ENCODE results near the gene SLITRK1.

Gene SLITRK1, protein sequence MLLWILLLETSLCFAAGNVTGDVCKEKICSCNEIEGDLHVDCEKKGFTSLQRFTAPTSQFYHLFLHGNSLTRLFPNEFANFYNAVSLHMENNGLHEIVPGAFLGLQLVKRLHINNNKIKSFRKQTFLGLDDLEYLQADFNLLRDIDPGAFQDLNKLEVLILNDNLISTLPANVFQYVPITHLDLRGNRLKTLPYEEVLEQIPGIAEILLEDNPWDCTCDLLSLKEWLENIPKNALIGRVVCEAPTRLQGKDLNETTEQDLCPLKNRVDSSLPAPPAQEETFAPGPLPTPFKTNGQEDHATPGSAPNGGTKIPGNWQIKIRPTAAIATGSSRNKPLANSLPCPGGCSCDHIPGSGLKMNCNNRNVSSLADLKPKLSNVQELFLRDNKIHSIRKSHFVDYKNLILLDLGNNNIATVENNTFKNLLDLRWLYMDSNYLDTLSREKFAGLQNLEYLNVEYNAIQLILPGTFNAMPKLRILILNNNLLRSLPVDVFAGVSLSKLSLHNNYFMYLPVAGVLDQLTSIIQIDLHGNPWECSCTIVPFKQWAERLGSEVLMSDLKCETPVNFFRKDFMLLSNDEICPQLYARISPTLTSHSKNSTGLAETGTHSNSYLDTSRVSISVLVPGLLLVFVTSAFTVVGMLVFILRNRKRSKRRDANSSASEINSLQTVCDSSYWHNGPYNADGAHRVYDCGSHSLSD

DNA sequence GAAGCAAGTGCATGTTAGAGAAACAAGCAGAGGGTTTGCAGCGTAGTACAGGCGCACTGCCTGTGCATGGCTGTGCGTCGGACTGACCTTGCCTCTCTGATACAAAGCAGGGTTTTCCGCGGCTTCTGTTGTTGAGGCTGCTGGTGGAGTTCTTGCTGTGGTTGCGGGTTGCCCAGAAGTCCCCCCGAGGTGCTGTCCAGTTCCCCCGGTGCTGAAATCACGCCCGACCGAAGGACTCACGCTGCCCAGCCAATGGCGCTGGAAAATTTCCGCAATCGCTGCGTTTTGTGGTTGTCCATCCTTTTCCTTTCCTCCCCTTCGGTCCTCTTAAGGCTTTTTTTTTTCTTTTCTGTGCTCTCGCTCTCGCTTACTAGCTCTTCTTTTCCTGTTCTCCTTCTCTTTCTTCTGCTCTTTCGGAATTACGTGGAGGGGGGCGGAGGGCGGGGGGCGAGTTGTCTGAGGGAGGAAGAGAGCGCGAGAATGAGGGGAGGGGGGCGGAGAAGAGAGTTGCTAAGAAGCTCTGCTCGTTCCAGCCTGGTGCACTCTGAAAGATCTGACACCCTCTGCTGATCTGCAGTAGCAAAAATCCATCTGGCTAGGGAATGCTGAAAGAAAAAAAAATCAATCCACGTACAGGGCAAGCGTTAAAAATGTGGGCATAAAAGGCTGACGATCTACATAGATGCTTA lies at the start of gene SLITRK1:
Gene SLITRK1 (minus strand): TSS at position 558 of the 689 bp plus-strand sequence. CDS start 967 bp downstream, outside the sequence.
- peak; percentile 25 to 41 for DNase-seq (ENCODE audit: low read depth in 2 of 2)

DNA sequence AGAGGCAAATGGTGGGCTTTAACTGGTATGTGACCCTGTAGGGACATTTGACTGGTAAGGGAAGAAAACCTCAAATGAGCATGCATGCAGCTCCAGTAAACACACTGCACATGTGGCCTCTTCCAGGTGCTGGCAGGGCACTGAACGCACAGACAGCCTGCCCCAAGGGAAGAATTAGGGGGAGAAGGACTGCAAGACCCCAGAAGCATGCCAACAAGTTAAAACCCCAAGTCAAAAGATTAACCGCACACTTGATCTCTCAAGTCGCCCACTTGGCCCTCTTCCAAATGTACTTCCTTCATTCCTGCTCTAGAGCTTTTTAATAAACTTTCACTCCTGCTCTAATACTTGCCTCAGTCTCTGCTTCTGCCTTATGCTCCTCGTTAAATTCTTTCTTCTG lies 46.9 kb upstream of the SLITRK1 start:
- DNase-seq (ENCODE audit: low read depth in 2 of 2), result no peak

DNA sequence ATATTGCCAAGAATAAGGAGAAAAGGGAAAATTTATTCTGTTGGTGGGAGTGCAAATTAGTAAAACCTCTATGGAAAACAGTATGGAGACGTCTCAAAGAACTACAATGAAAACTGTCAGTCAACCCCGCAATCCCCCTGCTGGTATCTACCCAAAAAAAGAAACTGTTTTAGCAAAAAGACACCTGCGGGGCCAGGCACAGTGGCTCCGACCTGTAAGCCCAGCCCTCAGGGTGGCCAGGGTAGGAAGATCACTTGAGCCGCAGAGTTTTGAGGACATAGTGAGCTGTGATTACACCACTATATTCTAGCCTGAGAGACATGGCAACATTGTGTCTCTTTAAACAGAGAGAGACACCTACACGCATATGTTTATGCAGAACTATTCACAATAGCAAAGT lies 37.5 kb upstream of the SLITRK1 start:
- DNase-seq (ENCODE audit: low read depth in 2 of 2), result no peak

DNA sequence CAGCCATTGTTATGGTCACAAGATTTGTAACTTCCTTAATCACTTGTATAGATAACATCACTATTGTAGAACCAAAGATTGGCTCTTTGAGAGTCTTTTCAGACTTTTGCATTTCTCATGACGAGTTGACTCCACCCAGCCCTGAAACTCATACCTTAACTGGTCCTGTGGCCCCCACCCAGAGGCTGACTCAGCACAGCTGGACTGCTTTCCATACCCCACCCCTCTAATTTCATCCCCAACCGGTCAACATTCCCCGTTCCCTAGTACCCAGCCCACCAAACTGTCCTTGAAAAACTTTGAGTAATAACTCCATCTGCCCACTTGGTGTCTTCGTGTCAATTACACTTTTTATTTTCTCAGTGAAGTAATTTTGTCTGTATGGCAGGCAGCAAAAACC lies 32.1 kb upstream of the SLITRK1 start:
- DNase-seq (ENCODE audit: low read depth in 2 of 2), result no peak

DNA sequence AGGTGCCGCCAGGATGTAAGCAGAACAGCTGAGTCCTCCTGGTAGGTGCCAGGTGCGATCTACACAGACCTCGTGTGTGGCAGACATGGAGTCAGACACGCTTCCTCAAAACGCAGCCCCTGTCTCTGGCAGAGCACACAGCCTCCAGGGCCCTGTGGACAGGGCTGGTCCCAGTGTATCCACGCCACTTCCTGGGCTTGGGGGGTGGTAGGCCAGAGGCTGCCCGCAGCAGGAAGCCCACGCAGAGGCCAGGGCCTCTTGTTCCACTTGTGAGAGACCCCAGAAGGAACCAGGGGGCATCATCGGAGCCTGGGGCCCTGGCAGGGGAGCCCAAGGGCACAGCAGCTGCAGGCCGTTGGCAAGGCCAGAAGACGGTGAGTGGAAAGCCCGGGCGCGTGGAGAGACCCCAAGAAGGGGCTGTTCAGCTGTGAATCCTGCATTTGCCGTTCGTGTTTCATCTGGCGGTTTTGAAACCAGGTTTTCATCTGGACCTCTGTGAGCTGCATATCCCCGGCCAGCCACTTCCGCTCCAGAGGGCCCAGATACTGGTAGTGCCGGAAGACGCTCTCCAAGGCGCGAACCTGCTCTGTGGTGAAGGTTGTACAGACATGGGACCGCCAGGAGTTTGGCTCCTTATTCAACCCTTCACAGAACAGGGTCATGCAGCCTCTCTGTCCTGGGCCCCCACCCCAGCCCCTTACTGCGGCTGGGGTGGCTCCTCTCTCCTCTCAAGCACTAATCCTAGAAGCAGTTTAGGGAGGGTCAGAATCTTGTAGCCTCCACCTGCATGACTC lies 25.1 kb upstream of the SLITRK1 start:
- DNase-seq (ENCODE audit: low read depth in 2 of 2), result no peak

DNA sequence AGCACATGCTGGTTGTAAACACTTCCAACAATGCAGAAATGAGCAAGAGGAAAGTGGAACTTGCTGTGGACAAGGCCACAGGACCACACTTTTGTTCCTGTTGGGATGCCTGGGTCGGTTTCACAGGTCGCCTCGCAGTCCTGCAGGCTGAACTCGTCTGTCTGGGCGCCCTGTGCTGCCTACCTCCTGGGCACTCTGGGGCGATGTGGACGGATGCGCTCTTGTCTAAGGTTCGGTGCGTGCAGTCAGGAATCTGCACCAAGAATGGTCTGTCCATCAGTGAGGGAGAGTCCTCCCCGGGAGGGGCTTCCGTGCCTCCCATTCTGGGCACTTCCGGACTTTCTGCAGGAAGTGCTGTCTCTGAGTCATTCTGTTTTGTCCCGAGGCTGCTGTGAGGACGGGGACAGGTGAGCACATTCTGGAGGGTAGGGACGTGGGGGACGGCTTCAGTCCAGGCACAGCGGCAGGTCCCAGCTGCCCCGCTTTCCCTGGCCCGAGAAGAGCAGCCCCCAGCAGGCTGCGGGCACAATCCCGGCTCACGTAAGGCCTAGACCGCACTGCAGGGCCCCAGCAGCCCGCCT lies 24.1 kb upstream of the SLITRK1 start:
- no peak for DNase-seq (ENCODE audit: low read depth in 2 of 2)

DNA sequence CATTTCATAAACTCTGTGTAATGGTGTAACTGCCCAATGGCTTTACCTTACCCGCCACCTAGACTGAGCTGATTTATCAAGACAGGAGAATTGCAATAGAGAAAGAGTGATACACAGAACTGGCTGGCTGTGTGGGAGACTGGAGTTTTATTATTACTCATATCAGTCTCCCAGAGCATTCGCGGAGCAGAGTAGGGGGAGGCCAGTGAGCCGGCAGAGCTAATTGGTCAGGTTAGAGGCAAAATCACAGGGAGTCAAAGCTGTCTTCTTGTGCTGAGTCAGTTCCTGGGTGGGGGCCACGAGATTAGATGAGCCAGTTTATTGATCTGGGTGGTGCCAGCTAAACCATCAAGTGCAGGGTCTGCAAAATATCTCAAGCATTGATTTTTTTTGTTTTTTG lies 23.4 kb upstream of the SLITRK1 start:
- DNase-seq (ENCODE audit: low read depth in 2 of 2), result no peak

DNA sequence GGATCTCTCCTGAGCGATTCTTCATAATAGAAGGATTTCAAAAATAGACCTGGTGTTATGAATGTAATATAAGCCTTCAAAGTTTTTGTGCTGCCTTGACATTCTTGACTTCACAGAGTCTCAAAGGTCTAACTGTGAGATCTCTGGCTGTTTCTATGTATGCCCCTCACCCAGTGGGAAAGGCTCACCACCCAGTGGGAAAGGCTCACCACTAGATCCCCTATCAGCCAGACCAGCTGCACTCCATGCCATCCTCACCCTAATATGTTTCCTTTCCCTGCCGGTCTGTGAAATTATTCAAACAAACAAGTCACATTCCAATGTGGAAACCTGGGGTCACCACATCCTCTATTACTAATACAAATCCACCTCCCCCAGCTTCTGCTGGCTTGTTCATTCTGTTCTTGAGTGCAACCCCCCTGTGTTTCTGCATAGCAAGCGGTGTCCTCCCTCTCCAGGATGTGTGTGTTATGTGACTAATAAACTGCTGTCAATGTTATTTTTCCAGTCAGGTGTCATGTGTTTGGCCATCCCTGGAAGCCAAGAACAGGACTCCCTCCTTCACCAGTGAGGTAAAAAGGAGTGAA lies 13.8 kb upstream of the SLITRK1 start:
- no peak for DNase-seq (ENCODE audit: low read depth in 2 of 2)

DNA sequence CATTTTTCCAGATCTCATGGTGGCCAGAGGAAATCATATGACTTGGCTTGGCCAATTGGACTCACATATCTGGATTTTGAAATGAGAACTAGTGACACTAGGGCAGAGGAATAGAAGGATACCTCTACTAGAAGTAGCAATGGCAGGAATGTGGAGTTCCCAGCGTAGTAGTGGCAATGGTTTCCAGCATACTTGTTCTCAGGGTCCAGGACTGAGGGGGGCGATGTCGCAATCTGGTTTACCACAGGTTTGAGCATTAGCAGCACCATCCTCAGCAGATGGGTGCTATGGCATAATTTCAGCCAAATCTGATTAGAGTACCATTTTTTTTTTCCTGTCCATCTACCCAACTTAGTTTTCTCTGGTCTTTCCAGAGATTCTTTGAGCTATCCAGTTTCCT lies 8.1 kb upstream of the SLITRK1 start:
- no peak for DNase-seq (ENCODE audit: low read depth in 2 of 2)

DNA sequence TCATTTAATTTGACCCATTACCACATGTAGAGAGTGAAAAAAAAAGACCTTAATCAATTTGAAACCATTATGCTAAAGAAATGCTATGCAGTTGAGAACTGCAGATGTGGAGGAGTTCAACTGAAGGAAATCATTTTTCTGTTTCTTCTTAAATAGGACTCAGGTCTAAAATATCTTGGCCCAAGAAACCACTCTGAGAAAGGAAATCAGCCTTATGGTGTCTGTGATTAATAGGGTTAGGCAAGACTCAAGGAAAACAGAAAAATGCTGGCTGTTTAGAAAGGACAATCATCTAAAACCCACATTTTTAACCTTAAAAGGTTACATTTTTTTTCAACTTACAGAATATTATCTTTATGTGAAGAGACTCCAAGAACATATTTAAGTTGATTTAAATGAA lies 1.9 kb upstream of the SLITRK1 start:
- DNase-seq (ENCODE audit: low read depth in 2 of 2), result no peak

DNA sequence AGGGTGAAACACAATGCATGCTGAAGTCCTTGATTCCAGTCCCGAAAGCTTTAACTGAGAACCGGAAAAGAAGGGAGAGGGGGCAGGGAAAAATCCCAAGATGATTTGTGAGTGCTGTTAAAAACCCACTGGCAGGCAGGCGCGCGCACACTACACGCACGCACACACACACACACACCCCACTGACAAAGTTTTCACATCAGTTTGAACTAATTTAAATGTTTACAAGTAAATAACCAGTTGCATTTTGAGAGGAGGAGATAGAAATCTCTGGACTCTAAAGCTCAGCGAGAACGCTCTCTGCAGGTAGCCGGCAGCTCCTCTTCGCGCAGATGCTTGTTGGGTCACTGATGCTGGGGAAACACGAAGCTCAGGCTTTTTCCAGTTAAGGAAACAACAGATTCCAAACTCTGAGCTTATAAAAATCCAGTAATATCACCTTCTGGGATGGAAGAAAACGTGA lies 818 bp upstream of the SLITRK1 start:
- no peak for DNase-seq (ENCODE audit: low read depth in 2 of 2)

DNA sequence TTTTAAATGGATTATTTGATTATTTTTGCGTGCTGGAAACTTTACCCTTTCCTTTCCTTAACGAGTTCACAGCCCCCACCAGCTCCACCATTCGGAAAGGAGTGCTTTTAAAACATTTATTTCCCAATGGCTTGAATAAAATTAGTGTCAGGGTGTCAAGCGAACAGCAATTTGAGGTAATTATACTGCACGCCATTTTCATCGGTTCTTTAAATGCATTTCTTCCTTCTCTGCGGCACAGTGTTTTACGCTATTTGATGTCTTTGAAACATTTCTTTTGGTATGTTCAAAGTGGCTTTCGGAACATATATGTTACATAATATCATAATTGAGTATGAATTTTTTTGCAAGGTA lies 309 bp upstream of the SLITRK1 start:
- no peak for DNase-seq (ENCODE audit: low read depth in 2 of 2)

DNA sequence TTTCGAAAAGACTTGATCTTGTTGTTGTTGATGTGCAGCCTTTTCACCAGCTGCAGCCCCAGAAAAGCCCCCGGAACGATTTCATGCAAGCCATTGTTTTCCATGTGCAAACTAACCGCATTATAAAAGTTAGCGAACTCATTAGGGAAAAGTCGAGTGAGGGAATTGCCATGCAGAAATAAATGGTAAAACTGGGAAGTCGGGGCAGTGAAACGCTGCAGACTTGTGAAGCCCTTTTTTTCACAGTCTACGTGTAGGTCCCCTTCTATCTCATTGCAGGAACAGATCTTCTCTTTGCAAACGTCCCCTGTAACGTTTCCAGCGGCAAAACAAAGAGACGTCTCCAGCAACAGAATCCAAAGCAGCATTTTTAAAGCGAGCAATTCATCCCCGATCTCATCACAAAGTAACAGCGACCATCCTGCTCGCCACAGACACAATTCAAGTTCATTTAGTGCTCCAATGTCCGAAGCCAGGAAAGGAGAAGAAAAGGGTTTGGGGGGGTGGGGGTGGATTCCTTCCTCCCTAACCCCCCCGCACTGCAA lies 1.1 kb downstream of the SLITRK1 start:
- no peak for DNase-seq (ENCODE audit: low read depth in 2 of 2)

DNA sequence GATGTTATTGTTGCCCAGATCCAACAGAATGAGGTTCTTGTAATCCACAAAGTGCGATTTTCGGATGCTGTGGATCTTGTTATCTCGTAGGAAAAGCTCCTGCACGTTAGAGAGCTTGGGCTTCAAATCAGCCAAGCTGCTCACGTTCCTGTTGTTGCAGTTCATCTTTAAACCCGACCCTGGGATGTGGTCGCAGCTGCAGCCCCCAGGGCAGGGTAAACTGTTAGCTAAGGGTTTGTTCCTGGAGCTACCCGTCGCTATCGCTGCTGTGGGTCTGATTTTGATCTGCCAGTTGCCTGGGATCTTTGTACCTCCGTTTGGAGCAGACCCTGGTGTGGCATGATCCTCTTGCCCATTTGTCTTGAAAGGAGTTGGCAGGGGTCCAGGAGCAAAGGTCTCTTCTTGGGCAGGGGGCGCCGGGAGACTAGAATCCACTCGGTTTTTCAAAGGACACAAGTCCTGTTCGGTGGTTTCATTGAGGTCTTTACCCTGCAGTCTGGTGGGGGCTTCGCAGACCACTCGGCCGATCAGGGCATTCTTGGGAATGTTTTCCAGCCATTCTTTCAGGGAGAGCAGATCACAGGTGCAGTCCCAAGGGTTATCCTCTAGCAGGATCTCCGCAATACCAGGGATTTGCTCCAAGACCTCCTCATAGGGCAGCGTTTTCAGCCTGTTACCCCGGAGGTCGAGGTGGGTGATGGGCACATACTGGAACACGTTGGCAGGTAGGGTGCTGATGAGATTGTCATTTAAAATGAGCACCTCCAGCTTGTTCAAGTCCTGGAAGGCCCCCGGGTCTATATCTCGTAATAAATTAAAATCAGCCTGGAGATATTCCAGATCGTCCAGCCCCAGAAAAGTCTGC lies 1.8 kb downstream of the SLITRK1 start:
- DNase-seq (ENCODE audit: low read depth in 2 of 2), result no peak

DNA sequence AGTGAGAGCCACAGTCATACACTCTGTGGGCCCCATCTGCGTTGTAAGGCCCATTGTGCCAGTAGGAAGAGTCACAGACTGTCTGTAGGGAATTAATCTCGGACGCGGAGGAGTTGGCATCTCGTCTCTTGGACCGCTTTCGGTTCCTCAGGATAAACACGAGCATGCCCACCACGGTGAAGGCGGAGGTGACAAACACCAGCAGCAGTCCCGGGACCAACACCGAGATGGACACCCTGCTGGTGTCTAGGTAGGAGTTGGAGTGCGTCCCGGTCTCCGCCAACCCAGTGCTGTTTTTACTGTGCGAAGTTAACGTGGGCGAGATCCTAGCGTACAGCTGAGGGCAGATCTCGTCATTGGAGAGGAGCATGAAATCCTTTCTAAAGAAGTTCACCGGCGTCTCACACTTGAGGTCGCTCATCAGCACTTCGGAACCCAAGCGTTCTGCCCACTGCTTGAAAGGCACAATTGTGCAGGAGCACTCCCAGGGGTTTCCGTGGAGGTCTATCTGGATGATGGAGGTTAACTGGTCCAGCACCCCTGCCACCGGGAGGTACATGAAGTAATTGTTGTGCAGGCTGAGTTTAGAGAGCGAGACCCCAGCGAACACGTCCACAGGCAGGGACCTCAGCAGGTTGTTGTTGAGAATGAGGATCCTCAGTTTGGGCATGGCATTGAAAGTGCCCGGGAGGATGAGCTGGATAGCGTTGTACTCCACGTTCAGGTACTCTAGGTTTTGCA lies 2.7 kb downstream of the SLITRK1 start:
- no peak for DNase-seq (ENCODE audit: low read depth in 2 of 2)

DNA sequence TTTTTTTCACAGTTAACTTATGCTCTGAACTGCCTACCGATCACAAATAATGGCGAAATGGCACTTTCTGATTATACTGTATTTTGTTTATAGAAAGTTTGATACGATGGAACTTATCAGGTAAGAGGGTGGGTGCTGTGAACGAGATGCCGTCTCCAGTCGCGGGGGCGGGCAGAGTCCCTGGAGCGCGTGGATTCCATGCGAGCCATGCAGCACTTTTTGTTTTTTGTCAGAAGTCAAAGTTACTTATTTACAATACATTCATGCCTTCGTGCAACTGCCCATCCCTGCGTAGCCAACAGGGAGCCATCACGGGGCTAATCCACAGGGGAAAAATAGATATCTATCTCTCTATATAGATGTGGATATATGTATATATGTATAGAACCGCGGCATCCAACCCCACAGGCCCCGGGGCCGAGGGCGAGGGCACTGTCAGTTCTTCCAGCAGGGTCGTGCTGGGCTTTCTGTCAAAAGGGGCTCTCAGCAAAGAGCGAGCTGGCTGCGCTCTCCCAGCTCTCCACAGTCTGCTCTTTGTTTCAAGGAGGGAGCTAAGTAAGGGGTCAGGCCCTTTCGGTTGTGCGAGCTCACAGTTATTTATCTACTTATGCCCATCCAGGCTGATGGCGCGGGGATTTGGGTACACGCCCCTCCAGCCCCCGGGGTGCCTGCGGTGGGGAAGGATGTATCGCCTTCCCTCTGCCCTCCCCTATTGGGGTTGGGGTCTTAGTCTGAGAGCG lies 3.4 kb downstream of the SLITRK1 start:
- no peak for DNase-seq (ENCODE audit: low read depth in 2 of 2)

DNA sequence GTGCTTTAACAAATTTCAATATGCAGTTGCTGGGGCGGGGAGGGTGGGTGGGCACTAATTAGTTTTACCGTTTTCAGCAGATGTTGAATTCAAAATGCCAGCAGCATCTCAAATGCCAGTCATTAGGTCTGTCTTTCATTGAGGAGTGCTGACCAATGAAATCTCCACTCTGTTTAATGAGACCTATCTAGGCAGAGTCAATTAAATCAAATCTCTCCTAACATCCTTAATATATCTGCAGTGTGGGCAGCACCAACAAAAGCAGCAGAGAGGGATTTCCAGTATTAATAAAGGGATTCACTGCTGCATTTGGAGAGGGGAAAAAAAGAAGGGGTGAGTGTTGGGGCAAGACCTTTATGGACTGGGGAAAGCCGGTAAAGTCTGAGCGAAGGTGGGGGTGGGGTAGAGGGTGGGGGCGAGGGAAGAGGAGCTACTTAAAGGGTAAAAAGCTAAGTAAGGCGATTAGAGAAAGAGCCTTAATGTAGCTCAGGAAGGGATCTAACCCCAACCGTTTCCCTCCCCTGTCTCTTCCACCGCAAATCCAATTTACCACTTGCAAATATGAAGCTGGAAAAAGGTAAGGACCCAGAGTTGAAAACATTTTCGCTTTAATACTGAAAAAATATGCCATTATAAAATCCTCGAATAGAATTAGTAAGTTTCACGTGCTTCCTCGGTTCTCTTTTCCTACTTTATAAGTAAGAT lies 4.5 kb downstream of the SLITRK1 start:
- DNase-seq (ENCODE audit: low read depth in 2 of 2), result no peak

DNA sequence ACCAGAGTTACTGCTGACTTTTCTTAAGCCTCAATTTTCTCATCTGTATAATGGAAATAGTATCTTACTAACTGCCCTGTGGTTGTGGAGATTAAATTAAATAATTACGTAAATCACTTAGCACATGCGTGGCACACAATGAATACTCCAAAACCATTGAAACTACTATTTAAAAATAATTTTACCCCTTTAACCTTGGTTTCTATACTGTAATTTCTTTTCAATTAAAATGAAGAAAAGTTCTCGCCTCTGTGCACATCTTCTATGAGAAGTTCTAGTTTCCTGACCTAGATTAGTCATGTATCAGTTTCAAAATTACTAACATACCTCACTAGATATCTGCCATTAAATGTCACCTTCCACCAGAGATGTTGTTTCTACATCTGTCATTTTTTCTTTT lies 5.7 kb downstream of the SLITRK1 start:
- DNase-seq (ENCODE audit: low read depth in 2 of 2), result no peak

Measured in fibroblast of skin of left quadriceps (primary cell).